NT2/D1 (cell line): ENCODE data around the gene FOS.
"Not testable (repeated sequence)": the region's sequence is repeated elsewhere in the genome, so short reads cannot be mapped to it uniquely, and the experiment has no call there.

Experiments used
- DNase-seq: peaks from one replicate; pipeline ENCODE4 v3.0.0-alpha.2; 2011; ENCODE audit warnings: low read depth, low spot score
- H3K27me3 ChIP-seq: 2 replicates; pipeline ENCODE4 v1.6.0; 2011; ENCODE audit warnings: mild to moderate bottlenecking; ENCODE audit not compliant: insufficient read length, insufficient read depth
- H3K36me3 ChIP-seq: 2 replicates; pipeline ENCODE4 v1.6.1; 2011; ENCODE audit warnings: mild to moderate bottlenecking, low read length, mixed read lengths; ENCODE audit not compliant: insufficient read depth, insufficient read length
- H3K4me1 ChIP-seq: 2 replicates; pipeline ENCODE4 v1.5.1; 2011; ENCODE audit not compliant: insufficient read depth, insufficient read length
- H3K4me3 ChIP-seq: 2 replicates; pipeline ENCODE4 v1.5.1; 2011; ENCODE audit warnings: low read depth; ENCODE audit not compliant: insufficient read length
- H3K9ac ChIP-seq: 2 replicates; pipeline ENCODE4 v1.6.0; 2011; ENCODE audit warnings: low read depth; ENCODE audit not compliant: insufficient read length
- H3K9me3 ChIP-seq: 2 replicates; pipeline ENCODE4 v1.5.1; 2011; ENCODE audit warnings: mild to moderate bottlenecking, low read length; ENCODE audit not compliant: insufficient read depth
- SUZ12 ChIP-seq: IDR thresholded peaks from 2 replicates; pipeline ENCODE4 v1.6.1; 2011; ENCODE audit not compliant: insufficient read length, insufficient read depth; ENCODE audit errors: extremely low read depth
- YY1 ChIP-seq: IDR thresholded peaks from 2 replicates; pipeline ENCODE4 v1.6.1; 2011; ENCODE audit not compliant: insufficient read length, insufficient read depth
- ZNF274 ChIP-seq: IDR thresholded peaks from 2 replicates; pipeline ENCODE4 v1.6.1; 2011; ENCODE audit warnings: mild to moderate bottlenecking, low read depth, low read length

Gene FOS

GRCh38 chr14:75299059-75299458, 20.4 kb downstream of the FOS start:
- Histone ChIP-seq H3K9ac (no peak overlapping the region), H3K9me3 (no peaks in the 10 kb centered on the region), H3K36me3 (no peaks in the 10 kb centered on the region), H3K4me1 (no peaks in the 10 kb centered on the region), H3K27me3 (no peaks in the 10 kb centered on the region), H3K4me3 (no peak overlapping the region)
- TF ChIP-seq ZNF274 (no peak), YY1 (no peak), SUZ12 (no peak)
- DNase-seq: no peak

- no peaks in the 10 kb centered on the region for H3K4me1 ChIP-seq
- H3K9ac ChIP-seq: no peak overlapping the region
- TF ChIP-seq ZNF274 (no peak), YY1 (no peak), SUZ12 (no peak)
Observed at GRCh38 chr14:75299576-75299975, 20.9 kb downstream of the FOS start.

GRCh38 chr14:75301666-75302325, 23.2 kb downstream of the FOS start:
- H3K9ac ChIP-seq: no peak overlapping the region
- no peaks in the 10 kb centered on the region for H3K36me3 ChIP-seq
- no peaks in the 10 kb centered on the region for H3K4me1 ChIP-seq
- DNase-seq: no peak
- TF ChIP-seq SUZ12 (no peak), ZNF274 (no peak), YY1 (no peak)
- no peaks in the 10 kb centered on the region for H3K27me3 ChIP-seq
- no peak overlapping the region for H3K4me3 ChIP-seq
- H3K9me3 ChIP-seq: no peaks in the 10 kb centered on the region

More at GRCh38 chr14:75299576-75299975, 20.9 kb downstream of the FOS start:
- no peak overlapping the region for H3K4me3 ChIP-seq
- H3K36me3 ChIP-seq: no peaks in the 10 kb centered on the region
- DNase-seq: no peak
- no peaks in the 10 kb centered on the region for H3K27me3 ChIP-seq
- no peaks in the 10 kb centered on the region for H3K9me3 ChIP-seq

GRCh38 chr14:75303381-75303789, 24.8 kb downstream of the FOS start:
- H3K27me3 ChIP-seq: no peaks in the 10 kb centered on the region
- H3K9me3 ChIP-seq: no peaks in the 10 kb centered on the region
- H3K4me3 ChIP-seq: no peak overlapping the region
- no peak for DNase-seq
- no peak overlapping the region for H3K9ac ChIP-seq
- no peaks in the 10 kb centered on the region for H3K4me1 ChIP-seq
- no peaks in the 10 kb centered on the region for H3K36me3 ChIP-seq
- TF ChIP-seq ZNF274 (no peak), YY1 (no peak), SUZ12 (no peak)

- H3K9me3 ChIP-seq, H3K27me3 ChIP-seq, H3K9ac ChIP-seq, H3K36me3 ChIP-seq, DNase-seq, H3K4me3 ChIP-seq, H3K4me1 ChIP-seq: not testable (repeated sequence)
Observed at GRCh38 chr14:75306410-75306809, 27.8 kb downstream of the FOS start.

GRCh38 chr14:75306927-75307699, 28.5 kb downstream of the FOS start:
- Histone ChIP-seq H3K9me3 (no peaks in the 10 kb centered on the region), H3K36me3 (no peaks in the 10 kb centered on the region), H3K4me1 (no peaks in the 10 kb centered on the region), H3K4me3 (no peak overlapping the region), H3K9ac (no peak overlapping the region), H3K27me3 (no peaks in the 10 kb centered on the region)
- DNase-seq: no peak
- TF ChIP-seq YY1: no peak
- no peak for TF ChIP-seq SUZ12
- no peak for TF ChIP-seq ZNF274

- H3K4me3 ChIP-seq: no peak overlapping the region
- H3K4me1 ChIP-seq: no peaks in the 10 kb centered on the region
- H3K36me3 ChIP-seq: no peaks in the 10 kb centered on the region
- H3K27me3 ChIP-seq: no peaks in the 10 kb centered on the region
- no peaks in the 10 kb centered on the region for H3K9me3 ChIP-seq
- no peak overlapping the region for H3K9ac ChIP-seq
- TF ChIP-seq YY1 (no peak), ZNF274 (no peak), SUZ12 (no peak)
- peak; percentile 84 for DNase-seq
Observed at GRCh38 chr14:75307700-75308379, 29.2 kb downstream of the FOS start.

- not testable (repeated sequence) for DNase-seq, H3K36me3 ChIP-seq, H3K27me3 ChIP-seq, H3K4me1 ChIP-seq, H3K9ac ChIP-seq, H3K4me3 ChIP-seq, H3K9me3 ChIP-seq
Observed at GRCh38 chr14:75308991-75309390, 30.4 kb downstream of the FOS start.

- not testable (repeated sequence) for H3K27me3 ChIP-seq, H3K9me3 ChIP-seq, H3K4me3 ChIP-seq, H3K9ac ChIP-seq, H3K36me3 ChIP-seq, H3K4me1 ChIP-seq, DNase-seq
Observed at GRCh38 chr14:75309561-75309960, 30.9 kb downstream of the FOS start.
